Muscle layer of duodenum (tissue), 2 donors: Measurements from ENCODE around the gene PVALEF.

Experiments
- H3K27ac ChIP-seq: one replicate; pipeline ENCODE4 v1.7.0; 2013; ENCODE audit warnings: mild to moderate bottlenecking, low read length
- H3K27me3 ChIP-seq: one replicate; pipeline ENCODE4 v1.7.0; 2013; ENCODE audit warnings: low read depth, mild to moderate bottlenecking, control low read depth, low read length
- H3K36me3 ChIP-seq, 2 donors: one replicate each; pipeline ENCODE4 v1.7.0; 2013; ENCODE audit warnings: low read length in 2 of 2, control low read depth in 1 of 2, mild to moderate bottlenecking in 1 of 2; ENCODE audit not compliant: insufficient read depth in 2 of 2, control insufficient read depth in 1 of 2
- H3K4me1 ChIP-seq, 2 donors: one replicate each; pipeline ENCODE4 v1.7.0; 2013; ENCODE audit warnings: low read length in 2 of 2, mild to moderate bottlenecking in 2 of 2, control low read depth in 1 of 2, moderate library complexity in 1 of 2; ENCODE audit not compliant: insufficient read depth in 2 of 2, control insufficient read depth in 1 of 2
- H3K4me3 ChIP-seq, 2 donors: one replicate each; pipeline ENCODE4 v1.7.0; 2013; ENCODE audit warnings: low read length in 2 of 2, low read depth in 1 of 2, mild to moderate bottlenecking in 1 of 2
- H3K9me3 ChIP-seq, 2 donors: one replicate each; pipeline ENCODE4 v1.7.0; 2013; ENCODE audit warnings: low read length in 2 of 2, control low read depth in 1 of 2, mild to moderate bottlenecking in 1 of 2; ENCODE audit not compliant: control insufficient read depth in 1 of 2
- donor health status: healthy.

PVALEF gene

DNA sequence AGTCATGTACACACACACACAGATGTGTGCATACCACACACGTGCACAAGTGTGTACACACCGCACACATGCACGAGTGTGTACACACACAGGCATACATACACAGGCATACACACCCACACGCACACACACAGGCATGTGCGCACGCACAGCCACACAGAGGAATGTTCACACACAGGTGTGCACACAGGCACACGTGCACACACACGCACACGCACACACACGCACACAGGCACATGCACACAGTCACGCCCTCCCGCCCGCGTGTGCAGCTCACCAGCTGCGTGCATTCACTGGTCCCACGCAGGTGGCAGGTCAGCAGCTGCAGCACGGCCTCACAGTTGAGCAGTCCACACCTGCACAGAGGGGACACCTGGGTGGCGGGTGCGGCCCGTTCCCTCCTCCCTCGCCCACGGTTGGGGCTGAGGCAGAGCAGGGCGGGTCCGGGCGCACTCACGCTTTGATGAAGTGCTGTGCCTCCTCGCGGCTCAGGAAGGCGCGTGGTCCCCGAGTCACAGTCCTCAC lies 65.9 kb downstream of the PVALEF start:
- H3K27me3 ChIP-seq: no peaks in the 10 kb centered on the region
- no peaks in the 10 kb centered on the region for H3K9me3 ChIP-seq
- H3K27ac ChIP-seq: no peak overlapping the region
- peaks cover 14 to 57% of the 10 kb centered on the region in 2 donors for H3K36me3 ChIP-seq
- peaks cover 0 to 3% of the 10 kb centered on the region in 2 donors for H3K4me1 ChIP-seq
- no peak overlapping the region for H3K4me3 ChIP-seq

DNA sequence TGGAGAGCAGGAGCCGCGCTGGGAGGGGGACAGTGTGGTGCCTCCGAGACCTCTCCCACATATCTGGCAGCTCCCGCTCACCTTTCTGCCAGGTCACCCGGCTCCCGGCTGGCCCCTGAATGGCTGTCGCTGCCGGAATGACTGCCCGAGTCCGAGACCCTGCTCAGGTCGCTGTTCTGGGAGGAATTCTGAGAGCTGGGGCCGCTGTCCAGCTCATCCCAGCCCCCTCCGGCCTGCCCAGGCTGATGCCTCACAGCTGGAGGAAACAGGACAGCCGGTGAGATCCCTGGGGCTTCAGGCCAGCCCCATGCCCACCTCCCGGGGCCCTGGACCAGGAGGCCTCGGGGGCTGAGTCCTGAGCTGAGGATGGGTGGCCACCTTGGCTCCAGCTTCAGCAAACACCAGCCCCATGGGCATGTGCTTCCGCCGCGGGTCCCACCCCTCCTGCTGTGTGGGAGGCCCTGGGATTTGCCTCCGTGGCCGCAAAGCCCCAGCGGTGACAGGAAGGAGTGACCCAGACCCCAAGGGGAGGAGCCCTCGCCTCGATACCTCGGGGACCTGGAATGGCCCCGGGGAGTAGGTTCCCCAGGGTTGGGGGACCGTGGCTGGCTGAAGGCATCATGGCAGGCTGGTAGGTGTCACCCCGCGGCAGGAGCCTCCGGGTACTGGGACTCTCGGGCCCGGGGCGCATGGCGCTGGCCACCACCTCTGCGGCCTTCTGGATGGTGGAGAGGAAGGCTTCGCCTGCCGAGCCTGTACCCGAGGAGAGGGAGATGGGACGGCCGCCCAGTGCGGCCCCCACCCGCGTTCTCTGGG lies 66.7 kb downstream of the PVALEF start:
- no peaks in the 10 kb centered on the region for H3K9me3 ChIP-seq
- no peak overlapping the region for H3K27ac ChIP-seq
- no peaks in the 10 kb centered on the region for H3K27me3 ChIP-seq
- peaks cover 14 to 60% of the 10 kb centered on the region in 2 donors for H3K36me3 ChIP-seq
- H3K4me3 ChIP-seq: no peak overlapping the region
- H3K4me1 ChIP-seq: peaks cover 0 to 10% of the 10 kb centered on the region in 2 donors
